Esophagus muscularis mucosa (tissue), 4 donors: ENCODE measurements around the gene ZNF892. TPM values are rescaled to one million over a fixed set of nuclear protein-coding genes. Genes with fewer than 3 reads are reported as not detected.
"Not testable (repeated sequence)": the region's sequence is repeated elsewhere in the genome, so short reads cannot be mapped to it uniquely, and the experiment has no call there.

ENCODE experiments used
- DNase-seq: peaks from one replicate; pipeline ENCODE4 v3.0.0-alpha.2; 2017; ENCODE audit errors: extremely low spot score
- H3K27ac ChIP-seq, 4 donors: fragments of 200-600 bp; sonication (generic); replicated peaks in 1 of 4; 1 replicate in 3 of 4; 2 replicates in 1 of 4; pipeline ENCODE4 v1.5.1; 2016 to 2019; ENCODE audit warnings: mild to moderate bottlenecking in 1 of 4
- H3K27me3 ChIP-seq, 4 donors: fragments of 200-600 bp; sonication (generic); one replicate each; pipeline versions ENCODE4 v1.5.1 to v1.6.0; 2016 to 2019
- H3K36me3 ChIP-seq, 4 donors: fragments of 200-600 bp; sonication (generic); one replicate each; pipeline ENCODE4 v1.5.1; 2016 to 2019
- H3K4me1 ChIP-seq, 4 donors: fragments of 200-600 bp; sonication (generic); one replicate each; pipeline ENCODE4 v1.5.1; 2016 to 2019
- H3K4me3 ChIP-seq, 4 donors: fragments of 200-600 bp; sonication (generic); 1 replicate in 2 of 4; 2 replicates in 2 of 4; pipeline ENCODE4 v1.5.1; 2016 to 2019; ENCODE audit warnings: mild to moderate bottlenecking in 4 of 4, moderate library complexity in 1 of 4
- H3K9me3 ChIP-seq, 4 donors: fragments of 200-600 bp; sonication (generic); 1 replicate in 3 of 4; 2 replicates in 1 of 4; pipeline ENCODE4 v1.5.1; 2016 to 2019
- CTCF ChIP-seq, 3 experiments: fragments of 200-600 bp in 2 of 3; fragments of 450-650 bp in 1 of 3; sonication (generic) in 2 of 3; IDR thresholded peaks; one replicate each; pipeline ENCODE4 v1.5.1; 2017 to 2019; ENCODE audit warnings: antibody characterized with exemption in 3 of 3, mild to moderate bottlenecking in 2 of 3, moderate library complexity in 1 of 3
- EP300 ChIP-seq: sonication (generic); formaldehyde crosslinking; IDR thresholded peaks from one replicate; pipeline ENCODE4 v1.6.1; 2017; ENCODE audit warnings: antibody characterized with exemption
- POLR2A ChIP-seq: fragments of 450-650 bp; IDR thresholded peaks from one replicate; pipeline ENCODE4 v1.6.1; 2017; ENCODE audit warnings: antibody characterized with exemption, moderate library complexity, mild to moderate bottlenecking, low read depth
- POLR2AphosphoS5 ChIP-seq, 2 donors: sonication (generic); formaldehyde crosslinking; IDR thresholded peaks; one replicate each; pipeline ENCODE4 v1.6.1; 2017; ENCODE audit warnings: antibody characterized with exemption in 2 of 2
- WGBS: methylation state at CpG from one replicate; pipeline ENCODE4 v1.1.5; 2018; 5-methylcytosine and 5-hydroxymethylcytosine counted together
- intact Hi-C: fragments of 100-400 bp; cut with DNase I; formaldehyde crosslinking; loops from one replicate; pipeline ENCODE4 v1.15.1; 2023
- total RNA-seq, 4 donors: library from RNA; depleted of rRNA; stranded (reverse); fragments of >200 nt; gene quantifications; one replicate each; pipeline versions ENCODE4 v1.1.0 to v1.2.1, GENCODE V29; 2016

Gene ZNF892
- total RNA-seq, 4 donors from 2014 or later: 3.5 to 12.0 (median 7.6) TPM

GRCh38 chr2:95179451-95179850 is 27.9 kb upstream of the ZNF892 start:
- 79% methylated on average over 7 of the region's 7 CpGs for WGBS
- Histone ChIP-seq H3K27ac (no peak overlapping the region), H3K4me3 (no peak overlapping the region), H3K4me1 (peaks cover 0 to 4% (median 0%) of the 10 kb centered on the region in 4 donors), H3K27me3 (no peaks in the 10 kb centered on the region), H3K9me3 (peaks cover 0 to 11% (median 0%) of the 10 kb centered on the region in 4 donors), H3K36me3 (peaks cover 28 to 69% (median 51%) of the 10 kb centered on the region in 4 donors)
- intact Hi-C loops: no loop called here
- TF ChIP-seq POLR2A (no peak), POLR2AphosphoS5 (IDR thresholded peaks at IDR 0.05) (no peak), EP300 (no peak), CTCF (IDR thresholded peaks at IDR 0.05) (no peak)
- DNase-seq: no peak

DNA sequence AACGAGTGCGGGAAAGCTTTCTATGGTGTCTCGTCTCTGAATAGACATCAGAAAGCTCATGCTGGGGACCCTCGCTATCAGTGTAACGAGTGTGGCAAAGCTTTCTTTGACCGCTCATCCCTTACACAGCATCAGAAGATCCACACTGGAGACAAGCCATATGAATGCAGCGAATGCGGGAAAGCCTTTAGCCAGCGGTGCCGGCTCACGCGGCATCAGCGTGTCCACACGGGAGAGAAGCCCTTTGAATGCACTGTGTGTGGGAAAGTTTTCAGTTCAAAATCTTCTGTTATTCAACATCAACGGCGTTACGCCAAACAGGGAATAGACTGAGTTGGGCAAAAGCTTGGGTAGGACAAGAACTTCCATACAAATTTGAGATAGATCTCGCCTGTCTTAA is 25.5 kb upstream of the ZNF892 start:
- intact Hi-C loops: no loop called here
- Histone ChIP-seq H3K27me3 (no peaks in the 10 kb centered on the region), H3K4me3 (no peak overlapping the region), H3K4me1 (peaks cover 0 to 4% (median 0%) of the 10 kb centered on the region in 4 donors), H3K9me3 (peaks cover 0 to 11% (median 0%) of the 10 kb centered on the region in 4 donors), H3K36me3 (peaks cover 28 to 61% (median 51%) of the 10 kb centered on the region in 4 donors), H3K27ac (no peak overlapping the region)
- 96% methylated on average over 18 of the region's 18 CpGs for WGBS
- TF ChIP-seq POLR2A: no peak
- no peak for TF ChIP-seq POLR2AphosphoS5 (IDR thresholded peaks at IDR 0.05)
- TF ChIP-seq EP300: no peak
- no peak for TF ChIP-seq CTCF (IDR thresholded peaks at IDR 0.05)
- DNase-seq: no peak

DNA sequence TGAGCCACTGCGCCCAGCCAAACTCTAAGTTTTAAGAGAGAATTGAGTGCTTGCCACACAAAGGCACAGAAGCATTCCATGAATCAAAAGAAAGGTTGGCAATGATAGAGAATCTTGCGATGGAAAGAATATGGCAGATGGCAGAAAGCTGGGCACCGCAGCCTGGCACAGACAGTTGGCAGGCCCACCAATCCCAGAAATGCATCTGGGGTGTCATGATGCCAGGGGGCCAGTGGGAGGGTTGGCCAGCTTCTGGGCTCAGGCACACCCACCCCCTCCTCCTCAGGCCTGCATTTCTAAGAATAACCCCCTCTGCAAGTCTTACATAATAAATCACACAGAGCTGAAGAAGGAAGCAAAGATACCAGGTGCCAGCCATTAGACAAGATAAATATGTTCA is 22.1 kb upstream of the ZNF892 start:
- Histone ChIP-seq H3K9me3 (peaks cover 0 to 11% (median 0%) of the 10 kb centered on the region in 4 donors), H3K36me3 (peaks cover 23 to 32% (median 30%) of the 10 kb centered on the region in 4 donors), H3K4me1 (no peaks in the 10 kb centered on the region), H3K27me3 (no peaks in the 10 kb centered on the region), H3K4me3 (no peak overlapping the region), H3K27ac (no peak overlapping the region)
- 98% methylated on average over 3 of the region's 3 CpGs for WGBS
- DNase-seq: no peak
- intact Hi-C loops: no loop called here
- TF ChIP-seq CTCF (IDR thresholded peaks at IDR 0.05): no peak
- no peak for TF ChIP-seq POLR2AphosphoS5 (IDR thresholded peaks at IDR 0.05)
- TF ChIP-seq EP300: no peak
- TF ChIP-seq POLR2A: no peak

- 81% methylated on average over 2 of the region's 2 CpGs for WGBS
- Histone ChIP-seq H3K9me3 (peaks cover 0 to 8% (median 0%) of the 10 kb centered on the region in 4 donors), H3K4me3 (no peak overlapping the region), H3K27me3 (no peaks in the 10 kb centered on the region), H3K36me3 (peaks cover 15 to 24% (median 22%) of the 10 kb centered on the region in 4 donors), H3K4me1 (no peaks in the 10 kb centered on the region), H3K27ac (no peak overlapping the region)
- DNase-seq: no peak
- no peak for TF ChIP-seq POLR2A
- no peak for TF ChIP-seq POLR2AphosphoS5 (IDR thresholded peaks at IDR 0.05)
- TF ChIP-seq CTCF (IDR thresholded peaks at IDR 0.05): no peak
- TF ChIP-seq EP300: no peak
- intact Hi-C loops: no loop called here
Measured at GRCh38 chr2:95185973-95186372, 21.3 kb upstream of the ZNF892 start.

DNA sequence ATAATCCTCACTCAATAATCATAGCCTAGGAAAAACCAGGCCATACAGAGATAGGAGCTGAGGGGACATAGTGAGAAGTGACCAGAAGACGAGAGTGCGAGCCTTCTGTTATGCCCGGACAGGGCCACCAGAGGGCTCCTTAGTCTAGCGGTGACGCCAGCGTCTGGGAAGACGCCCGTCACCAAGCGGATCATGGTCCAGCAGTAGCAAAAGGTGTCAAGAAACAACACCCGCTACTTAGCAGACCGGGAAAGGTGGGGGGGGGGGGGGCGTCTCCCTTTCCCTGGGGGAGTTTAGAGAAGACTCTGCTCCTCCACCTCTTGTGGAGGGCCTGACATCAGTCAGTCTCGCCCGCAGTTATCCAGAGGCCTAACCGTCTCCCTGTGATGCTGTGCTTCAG is 14.4 kb upstream of the ZNF892 start:
- intact Hi-C loops, H3K9me3 ChIP-seq, H3K27me3 ChIP-seq, H3K27ac ChIP-seq, H3K4me3 ChIP-seq, DNase-seq, H3K36me3 ChIP-seq, H3K4me1 ChIP-seq: not testable (repeated sequence)
- TF ChIP-seq CTCF (IDR thresholded peaks at IDR 0.05): peak; percentile 54 to 64 (median 63)
- 28% methylated on average over 3 of the region's 15 CpGs for WGBS
